Loucy (cell line): ENCODE results near the gene RGMA.

ENCODE experiments used
- H2AFZ ChIP-seq: fragments of 200-600 bp; sonication (generic); 2 replicates; pipeline ENCODE4 v1.6.0; 2016; ENCODE audit warnings: antibody characterized with exemption, mild to moderate bottlenecking, low read length, moderate library complexity
- H3F3A ChIP-seq: fragments of 200-600 bp; 2 replicates; pipeline ENCODE4 v1.6.0; 2016; ENCODE audit warnings: antibody characterized with exemption, low read depth, mild to moderate bottlenecking
- H3K27me3 ChIP-seq: fragments of 200-600 bp; sonication (generic); 2 replicates; pipeline ENCODE4 v1.6.1; 2014; ENCODE audit warnings: low read length, mild to moderate bottlenecking; ENCODE audit not compliant: insufficient read depth, poor library complexity, severe bottlenecking
- H3K36me3 ChIP-seq: fragments of 200-600 bp; sonication (generic); 2 replicates; pipeline ENCODE4 v1.6.1; 2016; ENCODE audit warnings: low read length; ENCODE audit not compliant: insufficient read depth
- H3K4me1 ChIP-seq: fragments of 200-600 bp; sonication (generic); 2 replicates; pipeline ENCODE4 v1.5.1; 2014; ENCODE audit warnings: low read length, mild to moderate bottlenecking; ENCODE audit not compliant: insufficient read depth, poor library complexity, severe bottlenecking
- H3K4me2 ChIP-seq: fragments of 200-600 bp; sonication (generic); 2 replicates; pipeline ENCODE4 v1.6.0; 2014; ENCODE audit warnings: antibody characterized with exemption, low read length, low read depth, mild to moderate bottlenecking; ENCODE audit not compliant: poor library complexity, severe bottlenecking
- H3K4me3 ChIP-seq: fragments of 200-600 bp; sonication (generic); 2 replicates; pipeline ENCODE4 v1.5.1; 2014; ENCODE audit warnings: low read length, mild to moderate bottlenecking, mixed read lengths; ENCODE audit not compliant: poor library complexity, severe bottlenecking
- H3K79me2 ChIP-seq: fragments of 200-600 bp; sonication (generic); 2 replicates; pipeline ENCODE4 v1.6.1; 2014; ENCODE audit warnings: low read length; ENCODE audit not compliant: insufficient read depth
- H3K9ac ChIP-seq: fragments of 200-600 bp; sonication (generic); 2 replicates; pipeline ENCODE4 v1.6.0; 2014; ENCODE audit warnings: mild to moderate bottlenecking, low read depth, low read length, moderate library complexity; ENCODE audit not compliant: poor library complexity, severe bottlenecking
- H3K9me2 ChIP-seq: fragments of 200-600 bp; sonication (generic); replicated peaks from 2 replicates; pipeline ENCODE4 v1.6.1; 2016; ENCODE audit warnings: low read depth, low read length, mixed read lengths
- H3K9me3 ChIP-seq: fragments of 200-600 bp; sonication (generic); 2 replicates; pipeline ENCODE4 v1.6.1; 2014; ENCODE audit warnings: mild to moderate bottlenecking, antibody characterized with exemption, low read length, low read depth; ENCODE audit not compliant: insufficient read depth
- H4K20me1 ChIP-seq: fragments of 200-600 bp; sonication (generic); 2 replicates; pipeline ENCODE4 v1.6.0; 2014; ENCODE audit warnings: antibody characterized with exemption, low read length, mild to moderate bottlenecking; ENCODE audit not compliant: insufficient read depth, poor library complexity, severe bottlenecking
- CTCF ChIP-seq: fragments of 200-600 bp; sonication (generic); conservative IDR thresholded peaks from 2 replicates; pipeline ENCODE4 v1.5.1; 2014; ENCODE audit warnings: mild to moderate bottlenecking, antibody characterized with exemption, low read length
- EZH2phosphoT487 ChIP-seq: fragments of 200-600 bp; IDR thresholded peaks from 2 replicates; pipeline ENCODE4 v1.6.1; 2018; ENCODE audit warnings: antibody characterized with exemption, mild to moderate bottlenecking, moderate library complexity, borderline replicate concordance

RGMA gene

DNA sequence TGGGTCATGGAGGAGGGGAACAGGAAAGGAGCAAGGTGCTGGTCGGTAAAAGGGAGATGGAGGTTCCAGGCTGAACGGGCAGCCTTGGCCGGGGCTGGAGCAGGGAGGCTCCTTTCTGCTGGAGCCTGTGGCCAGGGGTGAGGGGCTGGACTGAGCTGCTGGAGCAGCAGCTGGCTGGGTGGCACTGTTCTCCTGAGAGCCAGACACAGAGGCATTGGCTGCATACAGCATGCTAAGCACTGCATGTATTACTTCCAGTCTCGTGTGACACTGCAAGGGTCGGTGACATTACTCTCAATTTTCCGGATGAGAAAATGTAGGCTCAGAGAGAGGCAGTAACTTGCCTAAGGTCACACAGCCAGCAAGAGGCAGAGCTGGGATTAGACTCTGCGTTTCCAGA is 42.3 kb downstream of the RGMA start:
- Histone ChIP-seq H3K9ac (no peak overlapping the region), H3K4me1 (peaks cover 20% of the 10 kb centered on the region), H4K20me1 (no peaks in the 10 kb centered on the region), H3K27me3 (no peaks in the 10 kb centered on the region), H3K9me3 (peaks cover 5% of the 10 kb centered on the region; the same call in 1 of the 2 replicates), H3F3A (no peaks in the 10 kb centered on the region), H3K36me3 (no peaks in the 10 kb centered on the region), H2AFZ (no peak overlapping the region), H3K79me2 (no peaks in the 10 kb centered on the region), H3K4me2 (no peak overlapping the region), H3K9me2 (no peaks in the 10 kb centered on the region), H3K4me3 (no peak overlapping the region)
- TF ChIP-seq EZH2phosphoT487 (no peak), CTCF (no peak)

DNA sequence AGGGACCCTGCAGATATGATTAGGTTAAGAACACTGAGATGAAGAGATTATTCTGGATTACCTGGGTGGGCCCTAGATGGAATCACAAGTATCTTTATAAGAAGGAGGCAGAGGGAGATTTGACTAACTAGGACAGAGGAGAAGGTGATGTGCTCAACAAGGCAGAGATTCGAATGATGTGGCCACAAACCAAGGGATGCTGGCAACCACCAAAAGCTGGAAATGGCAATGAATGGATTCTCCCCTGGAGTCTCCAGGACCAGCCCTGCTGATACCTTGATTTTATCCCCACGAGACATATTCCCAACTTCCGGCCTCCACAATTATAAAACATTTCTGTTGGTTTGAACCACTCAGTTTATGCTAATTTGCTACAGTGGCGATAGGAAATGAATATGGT is 42.9 kb downstream of the RGMA start:
- TF ChIP-seq EZH2phosphoT487 (no peak), CTCF (no peak)
- no peaks in the 10 kb centered on the region for H3F3A ChIP-seq
- no peaks in the 10 kb centered on the region for H3K27me3 ChIP-seq
- no peak overlapping the region for H3K9ac ChIP-seq
- H3K4me3 ChIP-seq, result no peak overlapping the region
- peaks cover 20% of the 10 kb centered on the region for H3K4me1 ChIP-seq
- H3K36me3 ChIP-seq, result no peaks in the 10 kb centered on the region
- no peak overlapping the region for H3K4me2 ChIP-seq
- H2AFZ ChIP-seq, result no peak overlapping the region
- no peaks in the 10 kb centered on the region for H3K9me2 ChIP-seq
- H3K79me2 ChIP-seq, result no peaks in the 10 kb centered on the region
- H4K20me1 ChIP-seq, result no peaks in the 10 kb centered on the region
- peaks cover 5% of the 10 kb centered on the region; the same call in 1 of the 2 replicates for H3K9me3 ChIP-seq

DNA sequence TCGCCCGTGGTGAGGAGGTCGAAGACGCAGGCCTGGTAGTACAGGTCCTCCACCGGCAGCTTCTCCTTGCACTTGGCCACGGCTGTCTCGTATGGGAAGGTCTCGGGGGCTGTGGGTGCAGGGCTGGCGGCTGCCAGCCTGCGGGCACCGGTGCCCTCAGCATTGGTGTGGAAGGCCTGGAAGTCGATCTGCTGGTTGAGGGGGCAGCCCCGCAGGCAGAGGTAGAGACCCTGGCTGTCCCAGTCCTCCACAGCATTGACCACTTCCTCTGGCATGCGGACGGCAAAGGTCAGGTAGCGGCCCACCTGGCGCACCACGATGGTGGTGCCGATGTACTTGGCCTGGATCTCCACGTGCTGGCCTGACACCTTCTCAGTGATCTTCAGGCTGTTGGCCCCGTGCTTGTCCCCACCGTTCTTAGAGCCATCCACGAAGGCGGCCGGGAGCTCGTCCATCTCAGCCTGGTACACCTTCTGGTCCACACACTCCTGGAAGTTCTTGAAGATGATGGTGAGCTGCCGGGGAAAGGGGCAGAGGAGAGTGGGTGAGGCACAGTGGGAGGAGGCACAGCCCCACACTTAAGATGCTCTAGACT is 43.7 kb downstream of the RGMA start:
- Histone ChIP-seq H3K79me2 (no peaks in the 10 kb centered on the region), H3K27me3 (no peaks in the 10 kb centered on the region), H3K9me2 (no peaks in the 10 kb centered on the region), H3K4me3 (no peak overlapping the region), H3K9me3 (peaks cover 5% of the 10 kb centered on the region; the same call in 1 of the 2 replicates), H2AFZ (no peak overlapping the region), H3F3A (no peaks in the 10 kb centered on the region), H4K20me1 (no peaks in the 10 kb centered on the region), H3K4me2 (no peak overlapping the region), H3K36me3 (no peaks in the 10 kb centered on the region), H3K4me1 (peaks cover 20% of the 10 kb centered on the region), H3K9ac (no peak overlapping the region)
- TF ChIP-seq CTCF (no peak), EZH2phosphoT487 (no peak)
